Cardiac atrium fibroblast (primary cell): ENCODE measurements around the gene PSG1. TPM values are rescaled to one million over a fixed set of nuclear protein-coding genes. Genes with fewer than 3 reads are reported as not detected.

ENCODE experiments used
- total RNA-seq: library from RNA; depleted of rRNA; stranded (reverse); fragments of >200 nt; gene quantifications from 2 replicates; pipeline ENCODE4 v1.2.3, GENCODE V29; 2015

Gene PSG1
- total RNA-seq: not detected in 2 replicates

DNA sequence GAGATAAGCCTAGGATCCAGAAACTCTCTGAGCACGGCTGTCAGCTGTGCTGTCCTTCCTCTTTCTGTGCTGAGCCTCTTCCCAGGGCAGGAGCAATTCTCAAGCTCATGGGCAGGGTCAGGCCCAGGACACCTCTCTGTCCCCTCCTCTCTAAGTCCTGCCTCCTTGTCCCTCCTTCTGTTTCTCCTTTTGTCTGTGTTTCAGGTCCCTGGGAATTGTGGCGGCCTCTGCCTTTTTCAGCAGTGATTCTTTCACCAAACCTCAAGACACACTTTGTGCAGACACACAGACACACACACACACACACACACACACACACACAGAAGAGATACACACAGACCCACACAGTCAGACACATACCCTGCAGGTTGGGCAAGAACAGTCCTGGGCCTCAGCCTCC is at the start of gene PSG1:
Gene PSG1, minus strand, starts transcription at position 101 of the 400 bp plus-strand sequence. CDS start 132 bp downstream, outside the sequence.

DNA sequence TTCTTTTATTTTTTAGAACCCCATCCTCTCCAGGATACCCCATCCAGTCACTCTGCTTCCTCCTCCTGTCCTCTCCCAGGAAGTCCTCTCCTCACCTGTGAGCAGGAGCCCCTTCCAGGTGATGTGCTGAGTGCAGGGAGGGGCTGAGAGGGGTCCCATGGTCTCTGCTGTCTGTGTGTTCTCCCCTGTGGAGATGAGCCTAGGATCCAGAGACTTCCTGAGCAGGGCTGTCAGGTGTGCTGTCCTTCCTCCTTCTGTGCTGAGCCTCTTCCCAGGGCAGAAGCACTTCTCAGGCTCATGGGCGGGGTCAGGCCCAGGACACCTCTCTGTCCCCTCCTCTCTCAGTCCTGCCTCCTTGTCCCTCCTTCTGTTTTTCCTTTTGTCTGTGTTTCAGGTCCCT is 38.1 kb upstream of the PSG1 start, which contains the start of gene PSG6:
Gene PSG6, minus strand, starts transcription at position 261 of the 400 bp plus-strand sequence. Its CDS starts 102 bp downstream, at position 159.

Other genes with a start within 250 kb of the PSG1 start
- gene PSG3, start 139.2 kb downstream of the PSG1 start, total RNA-seq: not detected in 2 replicates
- not detected in 2 replicates for gene PSG8, start 114.0 kb downstream of the PSG1 start, total RNA-seq
- not detected in 2 replicates for gene PSG6, start 38.2 kb upstream of the PSG1 start, total RNA-seq
- gene PSG7, start 57.5 kb upstream of the PSG1 start, total RNA-seq: 0.36 TPM in 1 of 2 replicates, not detected in the other
- not detected in 2 replicates for gene PSG11, start 146.8 kb upstream of the PSG1 start, total RNA-seq
- not detected in 2 replicates for gene PSG2, start 203.0 kb upstream of the PSG1 start, total RNA-seq